Measurements from ENCODE around the gene ATP5F1E.

The ATP5F1E gene

GRCh38 chr20:59004763-59005522 lies 27.2 kb downstream of the ATP5F1E start:
- peak; percentile 52 for DNase-seq

- peak; percentile 62 for DNase-seq
These were observed 27.7 kb downstream of the ATP5F1E start for GRCh38 chr20:59004493-59004762.

- DNase-seq: peak; percentile 13
These were observed 28.2 kb downstream of the ATP5F1E start for GRCh38 chr20:59003836-59004492.

- DNase-seq: no peak
These were observed 29.2 kb downstream of the ATP5F1E start for GRCh38 chr20:59002874-59003399.

GRCh38 chr20:59002388-59002787 lies 29.7 kb downstream of the ATP5F1E start:
- no peak for DNase-seq

- no peak for DNase-seq
These were observed 30.5 kb downstream of the ATP5F1E start for GRCh38 chr20:59001449-59002171.

GRCh38 chr20:59001068-59001448 lies 31.1 kb downstream of the ATP5F1E start:
- DNase-seq: no peak

GRCh38 chr20:59000326-59000725 lies 31.8 kb downstream of the ATP5F1E start:
- no peak for DNase-seq

GRCh38 chr20:58998656-58999055 lies 33.5 kb downstream of the ATP5F1E start:
- DNase-seq: no peak

GRCh38 chr20:58997141-58997770 lies 34.9 kb downstream of the ATP5F1E start:
- no peak for DNase-seq

GRCh38 chr20:58996226-58996611 lies 35.9 kb downstream of the ATP5F1E start:
- no peak for DNase-seq

GRCh38 chr20:58995461-58996225 lies 36.5 kb downstream of the ATP5F1E start:
- DNase-seq: no peak

- DNase-seq: no peak
These were observed 37.6 kb downstream of the ATP5F1E start for GRCh38 chr20:58994390-58995159.

- DNase-seq: no peak
These were observed 38.5 kb downstream of the ATP5F1E start for GRCh38 chr20:58993332-58994248.

GRCh38 chr20:58992911-58993310 lies 39.2 kb downstream of the ATP5F1E start:
- DNase-seq: no peak

GRCh38 chr20:58991715-58992114 lies 40.4 kb downstream of the ATP5F1E start:
- no peak for DNase-seq

- DNase-seq: no peak
These were observed 41.3 kb downstream of the ATP5F1E start for GRCh38 chr20:58990651-58991445.

- DNase-seq: no peak
These were observed 42.9 kb downstream of the ATP5F1E start for GRCh38 chr20:58989196-58989595.

- DNase-seq: no peak
These were observed 43.6 kb downstream of the ATP5F1E start for GRCh38 chr20:58988565-58988882.

Data from activated T-cell treated with anti-CD3 and anti-CD28 coated beads, Interleukin-2, amount 50 U/mL, for 1 hour (primary cell).